Loucy (cell line): ENCODE measurements around the gene FSTL1.

Experiments used
- EZH2phosphoT487 ChIP-seq: fragments of 200-600 bp; IDR thresholded peaks from 2 replicates; pipeline ENCODE4 v1.6.1; 2018; ENCODE audit warnings: antibody characterized with exemption, mild to moderate bottlenecking, moderate library complexity, borderline replicate concordance
- TF ChIP-seq, protein P1 (sequence below): fragments of 200-600 bp; sonication (generic); conservative IDR thresholded peaks from 2 replicates; pipeline ENCODE4 v1.5.1; 2014; ENCODE audit warnings: mild to moderate bottlenecking, antibody characterized with exemption, low read length

DNA sequence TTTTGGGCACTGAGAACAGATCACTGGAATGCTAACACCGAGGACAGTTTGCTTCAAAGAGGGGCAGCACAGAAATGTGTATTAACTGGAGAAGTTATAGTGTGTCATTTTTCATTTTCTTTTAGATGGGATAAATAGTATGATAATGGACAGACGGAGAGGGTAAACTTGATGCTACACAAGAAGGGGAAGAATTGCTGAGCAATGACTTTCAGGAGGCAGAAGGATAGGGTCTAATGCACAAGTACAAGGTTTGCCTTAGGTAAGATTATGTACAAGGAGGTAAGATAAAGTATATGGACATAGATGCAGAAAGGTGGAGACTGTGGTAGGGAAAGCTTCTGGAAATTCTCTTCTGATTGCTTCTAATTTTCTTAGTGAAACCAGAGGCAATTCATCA, 69.3 kb downstream of the FSTL1 start:
- TF ChIP-seq, protein P1, sequence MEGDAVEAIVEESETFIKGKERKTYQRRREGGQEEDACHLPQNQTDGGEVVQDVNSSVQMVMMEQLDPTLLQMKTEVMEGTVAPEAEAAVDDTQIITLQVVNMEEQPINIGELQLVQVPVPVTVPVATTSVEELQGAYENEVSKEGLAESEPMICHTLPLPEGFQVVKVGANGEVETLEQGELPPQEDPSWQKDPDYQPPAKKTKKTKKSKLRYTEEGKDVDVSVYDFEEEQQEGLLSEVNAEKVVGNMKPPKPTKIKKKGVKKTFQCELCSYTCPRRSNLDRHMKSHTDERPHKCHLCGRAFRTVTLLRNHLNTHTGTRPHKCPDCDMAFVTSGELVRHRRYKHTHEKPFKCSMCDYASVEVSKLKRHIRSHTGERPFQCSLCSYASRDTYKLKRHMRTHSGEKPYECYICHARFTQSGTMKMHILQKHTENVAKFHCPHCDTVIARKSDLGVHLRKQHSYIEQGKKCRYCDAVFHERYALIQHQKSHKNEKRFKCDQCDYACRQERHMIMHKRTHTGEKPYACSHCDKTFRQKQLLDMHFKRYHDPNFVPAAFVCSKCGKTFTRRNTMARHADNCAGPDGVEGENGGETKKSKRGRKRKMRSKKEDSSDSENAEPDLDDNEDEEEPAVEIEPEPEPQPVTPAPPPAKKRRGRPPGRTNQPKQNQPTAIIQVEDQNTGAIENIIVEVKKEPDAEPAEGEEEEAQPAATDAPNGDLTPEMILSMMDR = no peak
- TF ChIP-seq EZH2phosphoT487 = no peak
